HG03280 (cell line): Measurements from ENCODE around the gene OR2B2.
A peak's percentile ranks its signal among the peaks of the same experiment; 100 is the strongest.

Experiments
- ATAC-seq: cut with Tn5 transposase; IDR thresholded peaks from one replicate; pipeline ENCODE4 v1.9.1; 2021; ENCODE audit warnings: mild to moderate bottlenecking, moderate library complexity; ENCODE audit not compliant: unreplicated experiment

The OR2B2 gene

DNA sequence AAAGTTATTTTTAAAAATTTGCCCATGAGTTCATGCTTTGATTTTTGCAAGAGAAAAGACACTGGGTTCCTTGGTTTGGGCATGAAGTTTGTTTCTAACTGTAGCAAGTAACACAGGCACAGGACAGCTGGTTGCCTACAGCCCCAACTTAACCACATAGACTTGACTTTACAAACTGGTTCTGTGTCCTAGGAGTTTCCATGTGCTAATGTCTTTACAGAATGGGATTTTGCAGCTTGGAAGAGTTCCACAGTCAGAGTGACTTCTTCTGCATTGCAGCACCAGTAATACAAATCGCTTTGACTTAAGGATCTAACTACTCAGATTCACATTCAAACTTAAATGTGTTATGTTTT is 44.3 kb downstream of the OR2B2 start:
- no peak for ATAC-seq

DNA sequence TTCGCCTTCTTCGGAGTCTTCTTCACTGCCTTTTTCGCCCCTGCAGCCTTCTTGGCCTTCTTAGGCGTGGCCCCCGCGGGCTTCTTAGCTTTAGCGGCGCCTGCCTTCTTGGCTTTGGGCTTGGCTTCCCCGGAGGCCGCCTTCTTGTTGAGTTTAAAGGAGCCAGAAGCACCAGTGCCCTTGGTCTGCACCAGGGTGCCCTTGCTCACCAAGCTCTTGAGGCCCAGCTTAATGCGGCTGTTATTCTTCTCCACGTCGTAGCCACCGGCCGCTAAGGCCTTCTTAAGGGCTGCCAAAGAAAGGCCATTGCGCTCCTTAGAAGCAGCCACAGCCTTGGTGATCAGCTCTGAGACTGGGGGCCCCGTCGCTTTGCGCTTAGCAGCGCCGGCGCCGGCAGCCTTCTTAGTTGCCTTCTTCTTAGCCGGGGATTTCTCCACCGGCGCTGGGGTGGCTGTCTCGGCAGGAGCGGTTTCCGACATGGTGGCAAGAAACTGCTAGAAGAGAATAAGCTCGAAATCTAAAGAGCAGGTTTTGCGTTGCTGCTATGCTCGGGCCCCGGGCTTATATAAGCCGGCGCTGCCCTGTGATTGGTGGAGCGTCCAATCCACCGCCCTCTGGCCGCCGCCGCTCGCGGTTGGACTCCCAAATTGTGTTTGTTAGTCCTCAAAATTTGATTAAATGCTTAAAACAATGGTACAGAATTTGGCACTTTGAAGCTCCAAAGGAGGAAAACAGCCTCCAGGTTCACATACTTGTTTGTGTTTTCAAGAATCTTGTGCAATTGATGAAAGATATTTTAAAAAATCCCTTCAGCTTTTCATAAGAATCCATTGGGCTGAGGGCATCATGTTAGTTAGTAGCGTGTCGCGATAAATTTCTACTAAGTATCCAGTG is 44.9 kb downstream of the OR2B2 start:
- ATAC-seq = peak; percentile 29

DNA sequence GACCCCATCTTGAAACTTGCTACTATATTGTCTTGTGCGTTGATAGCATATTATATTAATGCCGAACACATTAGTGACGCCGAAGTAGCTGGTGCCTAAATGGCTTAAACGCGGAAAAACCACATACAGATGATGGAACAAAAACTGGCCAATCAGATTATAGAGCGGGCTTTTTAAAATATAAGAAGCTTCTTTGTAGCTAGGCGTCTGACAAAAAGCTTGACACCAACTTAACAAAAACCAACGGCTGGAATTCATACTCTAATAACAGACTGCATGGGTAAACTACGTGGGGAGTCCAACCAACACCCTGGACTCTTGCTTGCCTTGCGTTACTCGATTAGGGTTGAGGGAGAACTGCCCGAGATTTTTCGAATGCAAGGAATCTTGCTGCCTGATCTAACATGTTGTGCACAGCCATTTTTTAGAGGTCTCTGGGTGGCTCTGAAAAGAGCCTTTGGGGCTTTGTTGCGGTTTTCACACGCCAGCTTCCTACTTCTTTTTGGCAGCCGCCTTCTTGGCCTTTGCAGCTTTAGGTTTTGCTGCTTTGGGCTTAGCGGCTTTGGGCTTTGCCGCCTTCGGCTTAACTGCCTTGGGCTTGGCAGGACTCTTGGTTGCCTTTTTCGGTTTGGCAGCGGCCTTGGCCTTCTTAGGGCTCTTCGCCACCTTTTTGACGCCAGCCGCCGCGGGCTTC is 45.7 kb downstream of the OR2B2 start:
- peak; percentile 6 for ATAC-seq

DNA sequence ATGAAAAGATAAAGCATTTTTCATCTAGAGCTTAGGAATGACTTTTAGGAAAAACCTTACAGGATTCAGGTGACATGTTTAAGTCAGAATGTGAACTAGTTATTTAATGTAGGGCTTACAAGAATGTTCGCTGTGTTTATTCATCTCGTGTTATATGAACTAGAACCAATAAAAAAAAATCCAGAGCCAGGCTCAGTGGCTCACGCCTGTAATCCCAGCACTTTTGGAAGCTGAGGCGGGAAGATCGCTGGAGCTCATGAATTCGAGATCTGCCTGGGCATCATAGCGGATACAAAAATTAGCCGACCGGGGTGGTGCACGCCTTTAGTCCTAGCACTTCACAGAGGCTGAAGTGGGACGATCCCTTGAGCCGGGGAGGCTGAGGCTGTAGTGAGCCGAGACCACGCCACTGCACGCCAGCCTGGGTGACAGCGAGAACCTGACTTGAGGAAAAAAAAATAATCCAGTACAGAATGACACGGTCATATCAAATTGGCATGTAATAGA is 46.3 kb downstream of the OR2B2 start:
- peak; percentile 13 for ATAC-seq

DNA sequence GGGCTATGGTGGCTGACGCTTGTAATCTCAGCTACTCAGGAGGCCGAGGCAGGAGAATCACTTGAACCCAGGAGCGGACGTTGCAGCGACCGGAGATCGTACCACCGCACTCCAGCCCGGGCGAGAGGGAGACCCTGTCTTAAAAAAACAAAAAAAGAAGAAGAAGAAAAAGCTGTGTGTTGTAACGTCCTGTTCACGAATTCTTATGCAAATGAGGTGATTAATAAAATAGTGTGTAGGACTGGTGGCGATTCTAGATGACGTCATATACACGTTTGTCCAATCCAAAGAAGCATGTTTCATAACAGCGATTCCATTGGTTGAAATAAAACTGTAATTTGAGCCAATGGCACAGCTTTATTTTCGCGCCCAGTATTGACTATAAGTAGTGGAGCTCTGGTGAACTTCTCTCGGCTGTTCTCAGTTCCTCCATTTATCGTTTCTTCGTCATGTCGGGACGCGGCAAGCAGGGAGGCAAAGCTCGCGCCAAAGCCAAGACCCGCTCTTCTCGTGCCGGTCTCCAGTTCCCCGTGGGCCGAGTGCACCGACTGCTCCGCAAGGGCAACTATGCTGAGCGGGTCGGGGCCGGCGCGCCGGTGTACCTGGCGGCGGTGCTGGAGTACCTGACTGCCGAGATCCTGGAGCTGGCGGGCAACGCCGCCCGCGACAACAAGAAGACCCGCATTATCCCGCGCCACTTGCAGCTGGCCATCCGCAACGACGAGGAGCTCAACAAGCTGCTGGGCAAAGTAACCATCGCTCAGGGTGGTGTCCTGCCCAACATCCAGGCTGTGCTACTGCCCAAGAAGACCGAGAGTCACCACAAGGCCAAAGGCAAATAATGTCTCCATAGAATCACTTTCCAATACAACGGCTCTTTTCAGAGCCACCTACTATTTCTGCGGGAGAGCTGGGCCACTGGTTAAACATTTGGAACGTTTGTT is 47.0 kb downstream of the OR2B2 start:
- ATAC-seq = peak; percentile 57

DNA sequence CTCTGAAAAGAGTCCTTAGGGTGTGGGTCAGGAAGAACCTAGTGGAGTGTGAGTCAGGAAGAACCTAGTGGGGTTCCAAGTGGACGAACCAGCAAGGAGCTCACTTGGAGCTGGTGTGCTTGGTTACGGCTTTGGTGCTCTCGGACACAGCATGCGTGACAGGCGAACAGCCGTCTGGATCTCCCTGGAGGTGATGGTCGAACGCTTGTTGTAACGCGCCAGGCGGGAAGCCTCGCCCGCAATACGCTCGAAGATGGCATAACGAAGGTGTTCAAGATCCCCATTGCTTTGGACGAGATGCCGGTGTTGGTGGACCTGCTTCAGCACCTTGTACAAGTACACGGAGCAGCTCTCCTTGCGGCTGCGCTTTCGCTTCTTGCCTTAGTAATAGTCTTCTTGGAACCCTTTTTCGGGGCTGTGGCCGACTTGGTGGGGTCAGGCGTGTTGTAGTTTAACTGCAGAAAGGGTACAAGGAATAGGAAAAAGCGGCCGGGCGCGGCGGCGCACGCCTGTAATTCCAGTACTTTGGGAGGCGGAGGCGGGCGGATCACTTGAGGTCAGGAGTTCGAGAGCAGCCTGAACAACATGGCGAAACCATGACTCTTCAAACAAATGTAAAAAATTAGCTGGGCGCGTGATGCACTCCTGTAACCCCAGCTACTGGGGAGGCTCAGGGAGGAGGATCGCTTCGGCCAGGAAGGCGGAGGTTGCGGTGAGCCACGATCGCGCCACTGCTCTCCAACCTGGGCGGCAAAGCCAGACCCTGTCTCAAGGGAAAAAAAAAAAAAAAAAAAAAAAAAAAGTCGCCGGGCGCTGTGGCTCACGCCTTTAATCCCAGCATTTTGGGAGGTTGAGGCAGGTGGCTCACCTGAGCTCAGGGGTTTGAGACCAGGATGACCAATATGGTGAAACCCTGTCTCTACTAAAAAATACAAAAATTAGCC is 48.0 kb downstream of the OR2B2 start:
- ATAC-seq = no peak

DNA sequence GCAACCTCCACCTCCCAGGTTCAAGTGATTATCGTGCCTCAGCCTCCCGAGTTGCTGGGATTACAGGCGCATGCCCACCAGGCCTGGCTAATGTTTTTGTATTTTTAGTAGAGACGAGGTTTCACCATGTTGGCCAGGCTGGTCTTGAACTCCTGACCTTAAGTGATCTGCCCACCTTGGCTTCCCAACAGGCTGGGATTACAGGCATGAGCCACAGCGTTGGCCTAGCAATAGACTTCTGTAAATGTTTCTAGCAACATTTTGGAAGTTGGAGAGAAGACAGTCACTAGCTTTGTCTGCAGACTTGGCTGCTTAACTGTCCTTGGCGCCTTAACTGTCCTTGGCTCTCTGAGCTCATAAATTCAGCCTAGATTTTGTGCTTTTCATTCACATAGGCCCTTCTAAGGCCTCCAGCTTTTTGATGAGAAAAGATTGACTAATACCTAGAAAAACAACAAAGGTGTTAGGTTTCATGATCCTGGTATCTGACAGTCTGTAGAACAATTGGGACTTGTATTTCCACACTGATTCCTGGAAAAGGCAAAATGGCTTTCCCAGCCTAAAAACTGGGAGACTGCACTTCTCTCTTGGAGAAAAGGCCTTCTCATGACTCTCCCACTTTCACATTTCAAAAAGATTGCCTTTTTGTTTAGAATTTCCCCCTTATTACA is 49.7 kb downstream of the OR2B2 start:
- ATAC-seq = no peak

DNA sequence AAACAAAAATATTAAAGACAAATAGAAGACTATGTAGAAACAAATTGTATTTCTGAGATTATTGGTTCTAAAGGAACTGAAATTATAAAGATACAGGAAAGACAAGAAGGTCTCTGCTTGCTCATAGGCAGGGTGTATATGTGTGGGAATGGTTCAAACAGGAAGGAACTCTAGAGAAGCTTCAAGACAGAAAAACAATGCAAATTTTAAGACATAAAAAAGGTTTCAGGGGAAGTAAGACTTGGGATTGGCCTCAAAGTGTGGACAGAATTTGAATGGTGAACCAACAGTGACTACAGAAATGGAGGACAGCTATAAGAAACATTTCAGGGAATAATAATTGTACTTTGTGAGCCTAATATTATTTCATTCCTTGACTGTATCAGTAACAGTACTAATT is 50.3 kb downstream of the OR2B2 start:
- ATAC-seq = no peak

DNA sequence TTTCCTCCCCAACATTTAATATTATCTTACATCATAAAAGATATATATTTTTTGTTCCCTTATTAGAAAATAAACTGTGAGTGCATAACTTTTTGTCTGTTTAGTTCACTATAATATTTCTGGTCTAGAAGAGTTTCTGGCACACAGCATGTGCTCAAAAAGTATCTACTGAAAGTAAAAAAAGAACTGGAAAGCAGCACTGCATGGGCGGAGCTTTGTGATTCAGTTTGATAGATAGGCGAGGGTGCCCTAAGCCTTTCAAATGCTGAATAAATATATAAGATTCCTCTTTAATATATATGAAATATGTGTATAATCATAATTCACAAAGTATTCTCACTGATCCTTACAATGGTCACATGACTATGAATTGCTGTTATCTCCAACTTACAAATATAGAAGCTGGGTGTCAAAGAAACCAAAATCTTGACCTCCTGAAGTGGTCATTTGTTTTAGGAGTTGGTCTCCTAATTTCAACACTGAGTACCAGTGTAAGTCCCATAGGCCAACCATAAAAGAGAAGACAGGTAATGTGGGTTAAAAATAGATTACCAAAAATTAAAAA is 50.8 kb downstream of the OR2B2 start:
- no peak for ATAC-seq
